ENCODE data around the gene BRAP. TPM values are rescaled to one million over a fixed set of nuclear protein-coding genes. Genes with fewer than 3 reads are reported as not detected.
"Not testable (repeated sequence)": the region's sequence is repeated elsewhere in the genome, so short reads cannot be mapped to it uniquely, and the experiment has no call there.

The BRAP gene
- total RNA-seq, 1 donor from 2014 or later, result 11.0 TPM

GRCh38 chr12:111605911-111606766 lies 79.6 kb downstream of the BRAP start:
- no peak for ATAC-seq

- ATAC-seq, result not testable (repeated sequence)
Measured at GRCh38 chr12:111602857-111603256, 82.9 kb downstream of the BRAP start.

GRCh38 chr12:111602348-111602747 lies 83.4 kb downstream of the BRAP start:
- no peak for ATAC-seq

GRCh38 chr12:111600986-111601385 lies 84.8 kb downstream of the BRAP start:
- ATAC-seq, result not testable (repeated sequence)

GRCh38 chr12:111600205-111600642 lies 85.5 kb downstream of the BRAP start:
- ATAC-seq, result no peak

GRCh38 chr12:111599453-111600204 lies 86.1 kb downstream of the BRAP start:
- peak; percentile 82 for ATAC-seq

- ATAC-seq, result peak; percentile 75
Measured at GRCh38 chr12:111598637-111599452, 86.9 kb downstream of the BRAP start, which contains the start of gene ATXN2. ATXN2 (minus strand) TSS chr12:111599315; CDS start chr12:111599034, 281 bp downstream.

GRCh38 chr12:111597831-111598636 lies 87.7 kb downstream of the BRAP start:
- peak; percentile 49 for ATAC-seq

GRCh38 chr12:111596985-111597830 lies 88.5 kb downstream of the BRAP start:
- peak; percentile 37 for ATAC-seq

- not testable (repeated sequence) for ATAC-seq
Measured at GRCh38 chr12:111595341-111595835, 90.4 kb downstream of the BRAP start.

Other genes starting within 250 kb of the BRAP start
- 22.2 TPM for gene ATXN2, start 86.6 kb downstream of the BRAP start, total RNA-seq
- 14.7 TPM for gene ACAD10, start 97 bp upstream of the BRAP start, total RNA-seq
- gene ALDH2, start 81.0 kb upstream of the BRAP start, total RNA-seq, result 135 TPM
- 24.0 TPM for gene MAPKAPK5, start 156.3 kb upstream of the BRAP start, total RNA-seq